Measurements from ENCODE around the gene NPHP4. TPM values are rescaled to one million over a fixed set of nuclear protein-coding genes. Genes with fewer than 3 reads are reported as not detected.

The NPHP4 gene
- total RNA-seq, 4 donors from 2014 or later, result 6.7 to 19.9 (median 10.5) TPM

GRCh38 chr1:5821540-5822176 lies 170.6 kb downstream of the NPHP4 start:
- Histone ChIP-seq H3K9me3 (no peaks in the 10 kb centered on the region), H3K36me3 (no peaks in the 10 kb centered on the region), H3K4me3 (no peak overlapping the region), H3K4me1 (no peaks in the 10 kb centered on the region), H3K27me3 (no peaks in the 10 kb centered on the region), H3K27ac (no peak overlapping the region)
- in situ Hi-C loops (cut with MboI; ENCODE audit: low pct_ligation_motif_present in 1 of 4, low pct_unique_long_range_greater_than_20kb in 1 of 4, low sequenced_read_pairs in 3 of 4) (no loop called here), intact Hi-C loops (cut with DNase I; ENCODE audit: low total_unique reads) (no loop called here)
- DNase-seq, result no peak
- 40 to 74% methylated on average over 1 to 12 of the region's 12 CpGs for WGBS, 2 donors (ENCODE audit: low coverage in 1 of 2)
- TF ChIP-seq EP300 (IDR thresholded peaks at IDR 0.05; ENCODE audit: low read depth) (no peak), POLR2AphosphoS5 (IDR thresholded peaks at IDR 0.05) (no peak)

GRCh38 chr1:5820026-5820421 lies 172.2 kb downstream of the NPHP4 start:
- H3K27me3 ChIP-seq, result no peaks in the 10 kb centered on the region
- no peaks in the 10 kb centered on the region for H3K9me3 ChIP-seq
- in situ Hi-C loops (cut with MboI; ENCODE audit: low pct_ligation_motif_present in 1 of 4, low pct_unique_long_range_greater_than_20kb in 1 of 4, low sequenced_read_pairs in 3 of 4) (no loop called here), intact Hi-C loops (cut with DNase I; ENCODE audit: low total_unique reads) (no loop called here)
- TF ChIP-seq EP300 (IDR thresholded peaks at IDR 0.05; ENCODE audit: low read depth) (no peak), POLR2AphosphoS5 (IDR thresholded peaks at IDR 0.05) (no peak), CTCF (IDR thresholded peaks at IDR 0.05) (no peak), POLR2A (IDR thresholded peaks at IDR 0.05) (no peak)
- no peak overlapping the region for H3K27ac ChIP-seq
- H3K36me3 ChIP-seq, result no peaks in the 10 kb centered on the region
- no peak overlapping the region for H3K4me3 ChIP-seq
- no peaks in the 10 kb centered on the region for H3K4me1 ChIP-seq
- DNase-seq, result no peak
- WGBS, 2 donors (ENCODE audit: low coverage in 1 of 2), result 86% methylated on average over 10 of the region's 10 CpGs; no CpG with 5 or more reads in 1 of the 2 donors

GRCh38 chr1:5819391-5820025 lies 172.7 kb downstream of the NPHP4 start:
- WGBS, 2 donors (ENCODE audit: low coverage in 1 of 2), result 77% methylated on average over 9 of the region's 9 CpGs; no CpG with 5 or more reads in 1 of the 2 donors

GRCh38 chr1:5818755-5819154 lies 173.5 kb downstream of the NPHP4 start:
- Histone ChIP-seq H3K9me3 (no peaks in the 10 kb centered on the region), H3K27ac (no peak overlapping the region), H3K4me3 (no peak overlapping the region), H3K4me1 (no peaks in the 10 kb centered on the region), H3K27me3 (peaks cover 9% of the 10 kb centered on the region), H3K36me3 (no peaks in the 10 kb centered on the region)
- in situ Hi-C loops (cut with MboI; ENCODE audit: low pct_ligation_motif_present in 1 of 4, low pct_unique_long_range_greater_than_20kb in 1 of 4, low sequenced_read_pairs in 3 of 4) (no loop called here), intact Hi-C loops (cut with DNase I; ENCODE audit: low total_unique reads) (no loop called here)
- WGBS, 2 donors (ENCODE audit: low coverage in 1 of 2), result 75 to 84% methylated on average over 12 to 14 of the region's 14 CpGs
- TF ChIP-seq POLR2A (IDR thresholded peaks at IDR 0.05), result no peak
- no peak for TF ChIP-seq POLR2AphosphoS5 (IDR thresholded peaks at IDR 0.05)
- TF ChIP-seq EP300 (IDR thresholded peaks at IDR 0.05; ENCODE audit: low read depth), result no peak
- no peak for TF ChIP-seq CTCF (IDR thresholded peaks at IDR 0.05)
- no peak for DNase-seq

More at GRCh38 chr1:5819391-5820025, 172.7 kb downstream of the NPHP4 start:
- intact Hi-C loops (cut with DNase I; ENCODE audit: low total_unique reads), result no loop called here
- no peaks in the 10 kb centered on the region for H3K9me3 ChIP-seq
- H3K27me3 ChIP-seq, result peaks cover 1% of the 10 kb centered on the region
- no peaks in the 10 kb centered on the region for H3K36me3 ChIP-seq
- no peak for DNase-seq
- in situ Hi-C loops (cut with MboI; ENCODE audit: low pct_ligation_motif_present in 1 of 4, low pct_unique_long_range_greater_than_20kb in 1 of 4, low sequenced_read_pairs in 3 of 4), result no loop called here
- no peak overlapping the region for H3K4me3 ChIP-seq
- no peak overlapping the region for H3K27ac ChIP-seq
- H3K4me1 ChIP-seq, result no peaks in the 10 kb centered on the region
- no peak for TF ChIP-seq CTCF (IDR thresholded peaks at IDR 0.05)

Measured in transverse colon (tissue), 4 donors.